RWPE2 (cell line): Measurements from ENCODE around the gene DNMT3B.

ENCODE experiments used
- ATAC-seq: fragments of 200-7000 bp; cut with Tn5 transposase; 3 replicates; pipeline ENCODE4 v1.9.1; 2021; ENCODE audit warnings: low read depth
- DNase-seq: peaks from one replicate; pipeline ENCODE4 v3.0.0-alpha.2; 2020; ENCODE audit warnings: low spot score
- H3K27ac ChIP-seq: fragments of 450-650 bp; 2 replicates; pipeline ENCODE4 v1.5.1; 2017; ENCODE audit warnings: mild to moderate bottlenecking; ENCODE audit not compliant: poor library complexity, severe bottlenecking
- H3K27me3 ChIP-seq: fragments of 250-450 bp; sonication (Bioruptor Pico); 2 replicates; pipeline ENCODE4 v1.5.1; 2021; ENCODE audit warnings: mild to moderate bottlenecking, moderate library complexity; ENCODE audit not compliant: insufficient read depth, poor library complexity, severe bottlenecking
- H3K36me3 ChIP-seq: fragments of 250-450 bp; sonication (Bioruptor Pico); 2 replicates; pipeline ENCODE4 v1.5.1; 2020; ENCODE audit warnings: low read depth, mild to moderate bottlenecking, moderate library complexity
- H3K4me1 ChIP-seq: fragments of 250-450 bp; sonication (Bioruptor Pico); 2 replicates; pipeline ENCODE4 v1.5.1; 2021; ENCODE audit warnings: mild to moderate bottlenecking, moderate library complexity; ENCODE audit not compliant: insufficient read depth, poor library complexity, severe bottlenecking
- H3K4me3 ChIP-seq: fragments of 250-450 bp; sonication (Bioruptor Pico); 2 replicates; pipeline ENCODE4 v1.5.1; 2021; ENCODE audit warnings: mild to moderate bottlenecking, moderate library complexity; ENCODE audit not compliant: severe bottlenecking
- H3K9me3 ChIP-seq: fragments of 250-450 bp; sonication (Bioruptor Pico); 2 replicates; pipeline ENCODE4 v1.5.1; 2021; ENCODE audit warnings: mild to moderate bottlenecking, moderate library complexity; ENCODE audit not compliant: severe bottlenecking
- TF ChIP-seq, protein P1 (sequence below): fragments of 450-650 bp; IDR thresholded peaks from one replicate; pipeline ENCODE4 v1.5.1; 2017; ENCODE audit warnings: mild to moderate bottlenecking, moderate library complexity; ENCODE audit not compliant: poor library complexity, severe bottlenecking

The DNMT3B gene

DNA sequence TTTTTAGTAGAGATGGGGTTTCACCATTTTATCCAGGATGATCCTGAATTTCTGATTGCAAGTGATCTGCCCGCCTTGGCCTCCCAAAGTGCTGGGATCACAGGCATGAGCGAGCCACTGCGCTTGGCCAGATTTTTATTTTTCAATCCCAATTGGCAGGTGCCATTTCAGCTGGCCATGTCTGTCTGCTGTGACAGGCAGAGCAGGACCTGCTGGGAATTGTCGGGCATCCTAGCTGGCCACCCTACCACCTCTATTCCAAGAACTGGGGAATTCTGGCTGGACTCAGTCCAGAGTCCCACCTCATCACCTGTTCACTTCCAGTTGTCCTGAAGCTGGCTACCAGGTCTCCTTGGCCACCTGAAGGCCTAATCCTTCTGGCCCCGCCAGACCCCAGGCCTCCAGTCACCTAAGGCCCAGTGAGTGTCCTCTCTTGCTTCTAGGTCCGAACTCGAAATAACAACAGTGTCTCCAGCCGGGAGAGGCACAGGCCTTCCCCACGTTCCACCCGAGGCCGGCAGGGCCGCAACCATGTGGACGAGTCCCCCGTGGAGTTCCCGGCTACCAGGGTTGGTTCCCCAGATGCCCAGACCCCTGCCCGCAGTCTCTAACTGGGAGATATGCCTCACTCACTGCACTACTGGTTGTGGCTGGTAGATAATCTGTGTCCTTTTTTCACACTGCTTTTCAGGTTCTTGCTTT, 24.0 kb downstream of the DNMT3B start:
- ATAC-seq, result no peak
- Histone ChIP-seq H3K27ac (no peak overlapping the region), H3K4me1 (no peaks in the 10 kb centered on the region), H3K9me3 (no peaks in the 10 kb centered on the region), H3K36me3 (no peaks in the 10 kb centered on the region), H3K4me3 (no peak overlapping the region), H3K27me3 (no peaks in the 10 kb centered on the region)
- DNase-seq, result no peak
- TF ChIP-seq, protein P1, sequence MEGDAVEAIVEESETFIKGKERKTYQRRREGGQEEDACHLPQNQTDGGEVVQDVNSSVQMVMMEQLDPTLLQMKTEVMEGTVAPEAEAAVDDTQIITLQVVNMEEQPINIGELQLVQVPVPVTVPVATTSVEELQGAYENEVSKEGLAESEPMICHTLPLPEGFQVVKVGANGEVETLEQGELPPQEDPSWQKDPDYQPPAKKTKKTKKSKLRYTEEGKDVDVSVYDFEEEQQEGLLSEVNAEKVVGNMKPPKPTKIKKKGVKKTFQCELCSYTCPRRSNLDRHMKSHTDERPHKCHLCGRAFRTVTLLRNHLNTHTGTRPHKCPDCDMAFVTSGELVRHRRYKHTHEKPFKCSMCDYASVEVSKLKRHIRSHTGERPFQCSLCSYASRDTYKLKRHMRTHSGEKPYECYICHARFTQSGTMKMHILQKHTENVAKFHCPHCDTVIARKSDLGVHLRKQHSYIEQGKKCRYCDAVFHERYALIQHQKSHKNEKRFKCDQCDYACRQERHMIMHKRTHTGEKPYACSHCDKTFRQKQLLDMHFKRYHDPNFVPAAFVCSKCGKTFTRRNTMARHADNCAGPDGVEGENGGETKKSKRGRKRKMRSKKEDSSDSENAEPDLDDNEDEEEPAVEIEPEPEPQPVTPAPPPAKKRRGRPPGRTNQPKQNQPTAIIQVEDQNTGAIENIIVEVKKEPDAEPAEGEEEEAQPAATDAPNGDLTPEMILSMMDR, result no peak

DNA sequence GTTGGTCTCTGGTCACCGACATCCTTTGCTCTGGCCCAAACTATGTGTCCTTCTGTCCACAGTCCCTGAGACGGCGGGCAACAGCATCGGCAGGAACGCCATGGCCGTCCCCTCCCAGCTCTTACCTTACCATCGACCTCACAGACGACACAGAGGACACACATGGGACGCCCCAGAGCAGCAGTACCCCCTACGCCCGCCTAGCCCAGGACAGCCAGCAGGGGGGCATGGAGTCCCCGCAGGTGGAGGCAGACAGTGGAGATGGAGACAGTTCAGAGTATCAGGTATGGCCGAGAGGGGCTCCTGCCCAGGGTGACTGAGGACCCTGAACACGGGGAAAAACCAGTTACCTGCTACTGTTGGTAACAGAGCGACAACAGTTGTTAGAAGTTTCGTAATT, 25.0 kb downstream of the DNMT3B start:
- TF ChIP-seq, protein P1, result no peak
- no peak for ATAC-seq
- H3K27me3 ChIP-seq, result no peaks in the 10 kb centered on the region
- no peak overlapping the region for H3K27ac ChIP-seq
- DNase-seq, result no peak
- H3K4me3 ChIP-seq, result no peak overlapping the region
- H3K9me3 ChIP-seq, result no peaks in the 10 kb centered on the region
- H3K4me1 ChIP-seq, result no peaks in the 10 kb centered on the region
- no peaks in the 10 kb centered on the region for H3K36me3 ChIP-seq

DNA sequence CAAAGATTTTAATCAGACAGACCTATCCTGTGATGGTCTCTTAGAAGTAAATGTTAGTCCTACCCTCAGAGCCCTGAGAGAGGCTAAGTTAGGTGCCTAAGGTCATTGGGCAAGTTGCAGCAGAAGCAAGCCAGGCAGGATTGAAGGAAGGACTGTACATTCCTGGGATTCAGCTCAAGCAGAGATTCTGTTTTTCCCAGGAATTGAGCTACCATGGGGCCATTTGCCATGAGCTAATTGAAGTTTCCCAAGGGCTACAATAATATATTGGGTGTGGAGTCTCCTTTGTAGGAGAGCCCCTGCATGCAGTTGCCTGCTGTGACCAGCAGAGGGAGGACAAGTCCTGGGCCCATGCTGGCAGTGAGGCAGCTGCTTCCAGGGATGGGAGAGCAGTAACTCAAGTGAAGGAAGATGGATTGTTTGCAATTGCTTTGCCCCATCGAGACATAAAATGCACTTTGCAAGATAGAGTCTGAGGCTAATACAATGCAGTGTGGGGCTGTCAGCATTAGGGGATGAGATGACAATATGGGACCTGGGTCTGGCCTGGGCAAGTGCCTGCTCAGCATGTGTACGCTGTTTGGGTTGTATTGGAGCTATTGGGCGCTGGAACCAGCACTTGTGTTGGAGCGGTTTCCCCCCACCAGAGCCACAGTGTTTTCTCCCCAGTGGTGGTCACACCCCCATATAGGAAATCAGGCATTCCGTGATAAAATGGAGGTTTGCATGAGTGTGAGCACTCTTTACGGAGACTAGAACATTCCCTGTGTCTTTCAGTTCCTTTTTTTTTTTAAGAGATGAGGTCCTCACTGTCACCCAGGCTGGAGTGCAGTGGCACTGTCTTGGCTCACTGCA, 27.9 kb downstream of the DNMT3B start:
- Histone ChIP-seq H3K9me3 (no peaks in the 10 kb centered on the region), H3K36me3 (no peaks in the 10 kb centered on the region), H3K27me3 (no peaks in the 10 kb centered on the region), H3K4me1 (no peaks in the 10 kb centered on the region), H3K27ac (no peak overlapping the region), H3K4me3 (no peak overlapping the region)
- ATAC-seq, result peak; percentile 87
- TF ChIP-seq, protein P1, result peak; percentile 100
- DNase-seq, result no peak

DNA sequence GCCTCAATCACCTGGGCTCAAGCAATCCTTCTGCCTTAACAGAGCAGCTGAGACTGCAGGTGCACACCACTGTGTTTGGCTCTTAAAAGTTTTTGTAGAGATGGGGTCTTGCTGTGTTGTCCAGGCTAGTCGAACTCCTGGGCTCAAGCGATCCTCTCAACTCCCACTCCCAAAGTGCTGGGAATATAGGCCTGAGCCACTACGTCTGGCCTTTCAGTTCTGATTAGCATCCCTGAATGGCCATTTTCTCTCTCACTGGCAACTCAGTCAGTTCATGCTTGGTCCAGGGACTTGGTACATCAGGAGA, 28.5 kb downstream of the DNMT3B start:
- H3K36me3 ChIP-seq, result no peaks in the 10 kb centered on the region
- TF ChIP-seq, protein P1, result no peak

DNA sequence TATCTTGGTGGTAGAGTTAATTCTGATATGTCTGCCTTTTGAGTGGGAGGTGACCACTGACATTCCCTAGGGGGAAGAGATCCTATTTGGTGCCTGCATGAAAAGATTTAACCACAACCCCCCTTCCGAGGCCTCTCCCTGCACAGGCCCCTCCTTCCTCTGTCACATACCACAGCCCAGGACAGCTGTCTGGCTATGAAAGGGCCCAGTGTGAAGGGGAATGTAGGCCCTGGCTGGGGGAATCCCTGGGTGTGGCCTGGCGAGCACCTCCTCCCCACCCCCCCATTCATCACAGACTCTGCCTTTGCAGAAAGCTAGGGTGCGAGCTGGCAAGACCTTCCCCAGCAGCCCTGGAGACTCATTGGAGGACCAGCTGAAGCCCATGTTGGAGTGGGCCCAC, 30.1 kb downstream of the DNMT3B start:
- no peaks in the 10 kb centered on the region for H3K9me3 ChIP-seq
- ATAC-seq (no peak), DNase-seq (no peak)
- no peaks in the 10 kb centered on the region for H3K4me1 ChIP-seq
- H3K36me3 ChIP-seq, result no peaks in the 10 kb centered on the region
- no peaks in the 10 kb centered on the region for H3K27me3 ChIP-seq
- H3K4me3 ChIP-seq, result no peak overlapping the region
- H3K27ac ChIP-seq, result no peak overlapping the region
- TF ChIP-seq, protein P1, result no peak

More for the DNA sequence above, 28.5 kb downstream of the DNMT3B start:
- DNase-seq, result no peak
- Histone ChIP-seq H3K27me3 (no peaks in the 10 kb centered on the region), H3K4me3 (no peak overlapping the region), H3K9me3 (no peaks in the 10 kb centered on the region), H3K4me1 (no peaks in the 10 kb centered on the region), H3K27ac (no peak overlapping the region)
- no peak for ATAC-seq
